Right atrium auricular region (tissue), 2 donors: ENCODE results near the gene ZNF469. TPM values are rescaled to one million over a fixed set of nuclear protein-coding genes. Genes with fewer than 3 reads are reported as not detected.
"Not testable (repeated sequence)": the region's sequence is repeated elsewhere in the genome, so short reads cannot be mapped to it uniquely, and the experiment has no call there.

ENCODE experiments used
- DNase-seq: peaks from one replicate; pipeline ENCODE4 v3.0.0-alpha.2; 2019; ENCODE audit warnings: low spot score
- H3K27ac ChIP-seq, 2 donors: fragments of 200-600 bp; sonication (generic); 1 replicate in 1 of 2; 2 replicates in 1 of 2; pipeline ENCODE4 v1.5.1; 2016 to 2019
- H3K27me3 ChIP-seq, 2 donors: fragments of 200-600 bp; sonication (generic); one replicate each; pipeline versions ENCODE4 v1.5.1 to v1.6.0; 2017 to 2019
- H3K36me3 ChIP-seq: fragments of 200-600 bp; sonication (generic); one replicate; pipeline ENCODE4 v1.5.1; 2016
- H3K4me1 ChIP-seq, 2 donors: fragments of 200-600 bp; sonication (generic); one replicate each; pipeline versions ENCODE4 v1.5.1 to v1.6.0; 2017 to 2019
- H3K4me3 ChIP-seq, 2 donors: fragments of 200-600 bp; sonication (generic); 1 replicate in 1 of 2; 2 replicates in 1 of 2; pipeline ENCODE4 v1.5.1; 2017 to 2019; ENCODE audit warnings: mild to moderate bottlenecking in 1 of 2, moderate library complexity in 1 of 2
- H3K9me3 ChIP-seq, 2 donors: fragments of 200-600 bp; sonication (generic); one replicate each; pipeline ENCODE4 v1.5.1; 2019
- total RNA-seq, 2 donors: library from RNA; depleted of rRNA; stranded (reverse); fragments of >200 nt; gene quantifications; one replicate each; pipeline ENCODE4 v1.1.0, GENCODE V29; 2016
- TF ChIP-seq, protein P1 (sequence below), 2 donors: fragments of 200-600 bp; sonication (generic); IDR thresholded peaks; one replicate each; pipeline ENCODE4 v1.5.1; 2019; ENCODE audit warnings: antibody characterized with exemption in 2 of 2

The ZNF469 gene
- total RNA-seq, 2 donors from 2014 or later = 0.56 to 0.83 TPM

DNA sequence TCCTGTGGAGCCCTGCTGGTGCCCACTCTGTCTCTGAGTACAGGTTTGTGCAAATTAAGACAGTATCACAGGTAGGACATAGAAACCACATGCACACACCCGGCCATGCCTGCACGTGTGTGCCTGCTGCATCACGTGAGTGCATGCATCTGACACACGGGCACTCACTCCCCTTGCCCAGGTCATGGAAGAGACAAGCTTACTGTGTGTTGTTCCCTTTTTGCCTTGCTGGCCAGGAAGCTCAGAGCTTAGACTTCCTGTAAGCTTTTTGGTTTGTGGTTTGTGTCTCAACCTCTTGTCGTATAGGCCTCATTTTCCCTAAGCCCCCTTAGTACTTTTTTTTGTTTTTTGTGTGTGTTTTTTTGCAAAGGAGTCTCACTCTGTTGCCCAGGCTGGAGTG is 25.0 kb downstream of the ZNF469 start:
- TF ChIP-seq, protein P1, sequence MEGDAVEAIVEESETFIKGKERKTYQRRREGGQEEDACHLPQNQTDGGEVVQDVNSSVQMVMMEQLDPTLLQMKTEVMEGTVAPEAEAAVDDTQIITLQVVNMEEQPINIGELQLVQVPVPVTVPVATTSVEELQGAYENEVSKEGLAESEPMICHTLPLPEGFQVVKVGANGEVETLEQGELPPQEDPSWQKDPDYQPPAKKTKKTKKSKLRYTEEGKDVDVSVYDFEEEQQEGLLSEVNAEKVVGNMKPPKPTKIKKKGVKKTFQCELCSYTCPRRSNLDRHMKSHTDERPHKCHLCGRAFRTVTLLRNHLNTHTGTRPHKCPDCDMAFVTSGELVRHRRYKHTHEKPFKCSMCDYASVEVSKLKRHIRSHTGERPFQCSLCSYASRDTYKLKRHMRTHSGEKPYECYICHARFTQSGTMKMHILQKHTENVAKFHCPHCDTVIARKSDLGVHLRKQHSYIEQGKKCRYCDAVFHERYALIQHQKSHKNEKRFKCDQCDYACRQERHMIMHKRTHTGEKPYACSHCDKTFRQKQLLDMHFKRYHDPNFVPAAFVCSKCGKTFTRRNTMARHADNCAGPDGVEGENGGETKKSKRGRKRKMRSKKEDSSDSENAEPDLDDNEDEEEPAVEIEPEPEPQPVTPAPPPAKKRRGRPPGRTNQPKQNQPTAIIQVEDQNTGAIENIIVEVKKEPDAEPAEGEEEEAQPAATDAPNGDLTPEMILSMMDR (IDR thresholded peaks at IDR 0.05) = no peak
- peaks cover 0 to 3% of the 10 kb centered on the region in 2 donors for H3K4me1 ChIP-seq
- H3K27ac ChIP-seq = no peak overlapping the region
- no peaks in the 10 kb centered on the region for H3K36me3 ChIP-seq
- DNase-seq = no peak
- H3K27me3 ChIP-seq = no peaks in the 10 kb centered on the region
- H3K9me3 ChIP-seq = no peaks in the 10 kb centered on the region
- no peak overlapping the region for H3K4me3 ChIP-seq

DNA sequence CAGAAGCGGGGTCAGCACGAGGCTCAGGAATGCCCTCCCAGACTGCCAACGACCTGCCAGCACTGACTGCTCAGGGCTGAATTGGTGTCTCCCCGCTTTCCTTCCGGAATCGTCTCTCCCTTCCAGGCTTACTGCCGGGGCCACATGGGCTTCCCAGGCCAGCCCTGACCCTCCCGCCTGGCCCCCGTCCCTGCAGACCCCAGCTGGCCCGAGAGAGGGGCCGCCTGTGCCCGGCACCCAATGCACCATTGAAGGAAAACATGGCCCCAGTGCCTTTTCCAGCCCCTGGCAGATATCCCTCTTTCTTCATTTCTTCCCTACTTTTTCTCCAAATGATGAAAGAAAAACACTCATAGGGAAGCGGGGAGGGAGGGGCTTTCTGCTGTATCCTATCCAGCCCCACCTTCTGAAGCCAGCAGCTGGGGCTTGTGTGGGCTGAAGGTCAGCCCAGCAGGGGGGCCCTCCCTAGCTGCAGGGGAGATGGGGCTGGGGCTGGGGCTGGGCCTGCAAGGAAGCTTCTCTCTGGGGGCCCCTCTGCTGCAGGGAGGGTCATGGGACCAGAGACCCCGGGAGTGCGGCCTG is 25.9 kb downstream of the ZNF469 start:
- TF ChIP-seq, protein P1 (IDR thresholded peaks at IDR 0.05) = no peak
- no peak overlapping the region for H3K27ac ChIP-seq
- no peak overlapping the region for H3K4me3 ChIP-seq

DNA sequence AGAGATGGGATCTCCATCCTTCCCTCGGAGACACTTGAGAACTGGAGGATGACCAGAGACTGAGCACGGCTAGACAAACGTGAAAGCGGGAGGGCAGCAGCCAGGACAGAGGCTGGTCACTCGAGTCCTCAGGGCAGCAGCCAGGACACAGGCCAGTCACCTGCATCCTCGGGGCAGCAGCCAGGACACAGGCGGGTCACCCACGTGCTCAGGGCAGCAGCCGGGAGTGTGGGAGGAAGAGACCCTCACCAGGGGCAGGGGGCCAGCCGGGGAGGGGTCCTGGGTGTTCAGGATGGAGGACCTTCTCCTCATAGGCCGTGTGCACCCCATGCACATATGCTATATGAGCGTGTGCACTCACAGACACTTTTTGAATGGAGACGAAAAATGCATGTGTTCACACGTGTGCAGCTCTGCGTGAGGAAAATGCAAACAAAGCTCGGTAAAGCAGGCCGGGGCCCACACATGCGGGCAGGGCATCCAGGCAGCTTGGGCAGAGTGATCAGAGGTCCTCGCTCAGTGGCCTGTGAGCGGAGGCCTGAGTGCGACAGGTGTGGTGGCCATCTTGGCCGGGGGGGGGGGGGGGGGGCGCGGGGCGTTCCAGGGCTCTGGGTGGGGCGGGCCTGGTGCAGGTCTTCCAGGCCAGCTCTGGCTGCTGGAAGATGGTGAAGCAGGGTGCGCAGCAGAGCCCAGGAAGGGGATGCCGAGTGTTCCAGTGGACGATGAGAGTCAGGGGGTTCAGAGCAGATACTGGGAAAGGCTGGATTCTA is 26.7 kb downstream of the ZNF469 start:
- Histone ChIP-seq H3K27me3 (no peaks in the 10 kb centered on the region), H3K9me3 (no peaks in the 10 kb centered on the region), H3K36me3 (no peaks in the 10 kb centered on the region), H3K4me1 (peaks cover 0 to 3% of the 10 kb centered on the region in 2 donors), H3K4me3 (no peak overlapping the region), H3K27ac (no peak overlapping the region)
- TF ChIP-seq, protein P1 (IDR thresholded peaks at IDR 0.05) = no peak
- DNase-seq = no peak

More for the DNA sequence above, 25.9 kb downstream of the ZNF469 start:
- Histone ChIP-seq H3K36me3 (no peaks in the 10 kb centered on the region), H3K27me3 (no peaks in the 10 kb centered on the region), H3K4me1 (peaks cover 0 to 3% of the 10 kb centered on the region in 2 donors), H3K9me3 (no peaks in the 10 kb centered on the region)
- DNase-seq = no peak

DNA sequence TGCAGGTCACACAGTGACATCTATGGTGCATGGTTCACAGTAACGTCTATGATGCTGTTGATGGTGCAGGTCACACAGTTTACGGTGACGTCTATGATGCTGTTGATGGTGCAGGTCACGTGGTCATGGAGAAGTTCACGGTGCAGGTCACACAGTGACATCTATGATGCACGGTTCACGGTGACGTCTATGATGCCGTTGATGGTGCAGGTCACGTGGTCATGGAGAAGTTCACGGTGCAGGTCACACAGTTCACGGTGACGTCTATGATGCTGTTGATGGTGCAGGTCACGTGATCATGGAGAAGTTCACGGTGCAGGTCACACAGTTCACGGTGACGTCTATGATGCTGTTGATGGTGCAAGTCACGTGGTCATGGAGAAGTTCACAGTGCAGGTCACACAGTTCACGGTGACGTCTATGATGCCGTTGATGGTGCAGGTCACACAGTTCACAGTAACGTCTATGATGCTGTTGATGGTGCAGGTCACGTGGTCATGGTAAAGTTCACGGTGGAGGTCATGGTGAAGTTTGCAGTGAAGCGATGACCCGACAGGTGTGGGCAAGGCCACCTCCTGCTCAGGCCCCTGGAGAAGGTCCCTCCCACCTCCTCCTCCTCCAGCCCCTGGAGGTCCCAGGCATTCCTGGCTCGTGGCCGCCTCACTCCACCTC is 27.7 kb downstream of the ZNF469 start:
- not testable (repeated sequence) for H3K4me3 ChIP-seq, H3K27me3 ChIP-seq, H3K36me3 ChIP-seq, DNase-seq, H3K27ac ChIP-seq, H3K4me1 ChIP-seq, H3K9me3 ChIP-seq

DNA sequence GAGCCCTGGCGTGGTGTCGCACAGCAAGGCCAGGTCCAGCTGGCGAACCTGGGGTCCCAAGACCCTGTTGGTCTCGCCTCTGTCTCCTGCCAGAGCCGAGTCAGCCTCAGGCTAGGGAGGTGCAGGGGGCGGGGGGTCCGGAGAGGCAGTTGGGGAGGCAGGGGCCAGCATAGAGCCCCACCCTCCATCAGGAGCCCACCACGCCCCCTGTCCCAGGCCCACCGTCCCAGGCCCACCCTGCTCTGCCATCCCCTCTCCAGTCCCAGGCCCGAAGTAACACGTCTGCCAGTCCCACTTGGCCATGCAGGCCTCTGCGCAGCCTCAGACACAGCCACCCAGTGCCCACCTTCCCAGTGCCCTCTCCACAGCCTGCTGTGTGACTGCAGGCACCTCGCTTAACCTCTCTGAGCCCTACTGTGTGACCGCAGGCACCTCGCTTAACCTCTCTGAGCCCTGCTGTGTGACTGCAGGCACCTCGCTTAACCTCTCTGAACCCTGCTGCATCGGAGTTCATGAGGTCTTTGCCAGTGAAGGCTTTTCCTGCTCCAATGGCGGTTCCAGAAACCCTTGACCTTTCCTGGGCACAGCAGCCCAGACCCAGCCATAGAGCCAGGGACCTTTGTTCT is 29.3 kb downstream of the ZNF469 start:
- Histone ChIP-seq H3K27me3 (no peaks in the 10 kb centered on the region), H3K9me3 (no peaks in the 10 kb centered on the region), H3K27ac (no peak overlapping the region), H3K4me1 (no peaks in the 10 kb centered on the region), H3K36me3 (no peaks in the 10 kb centered on the region), H3K4me3 (no peak overlapping the region)
- TF ChIP-seq, protein P1 (IDR thresholded peaks at IDR 0.05) = no peak
- DNase-seq = no peak

DNA sequence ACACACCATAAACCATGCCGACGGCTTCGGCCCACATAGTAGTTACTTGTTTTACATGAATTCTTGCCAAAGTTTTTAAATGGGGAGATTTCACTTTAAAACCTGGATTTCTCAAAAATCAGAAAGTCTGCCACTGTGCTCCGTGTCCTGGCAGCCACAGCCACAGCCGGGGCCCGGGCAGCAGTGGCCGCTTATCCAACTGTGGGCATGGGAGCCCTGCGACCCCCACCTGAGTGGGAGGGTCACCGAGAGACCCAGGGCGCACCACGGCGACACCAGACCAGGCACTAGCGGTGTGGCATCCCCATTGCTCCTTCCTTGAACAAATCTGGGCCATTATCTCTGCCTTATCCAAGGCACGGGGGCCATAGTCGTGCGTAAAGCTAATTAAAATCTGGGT is 30.0 kb downstream of the ZNF469 start:
- H3K27me3 ChIP-seq = no peaks in the 10 kb centered on the region
- no peak overlapping the region for H3K27ac ChIP-seq
- no peaks in the 10 kb centered on the region for H3K4me1 ChIP-seq
- no peaks in the 10 kb centered on the region for H3K36me3 ChIP-seq
- no peak overlapping the region for H3K4me3 ChIP-seq
- TF ChIP-seq, protein P1 (IDR thresholded peaks at IDR 0.05) = no peak
- DNase-seq = no peak
- no peaks in the 10 kb centered on the region for H3K9me3 ChIP-seq
